Measurements from ENCODE around the gene TMEM208. TPM values are rescaled to one million over a fixed set of nuclear protein-coding genes. Genes with fewer than 3 reads are reported as not detected.

Gene TMEM208
- total and polyA plus RNA-seq, 2 of the 13 experiments (the other 11 are each of a cell fraction or from before 2014, with no cell fraction given) = 58.8 to 72.9 TPM

DNA sequence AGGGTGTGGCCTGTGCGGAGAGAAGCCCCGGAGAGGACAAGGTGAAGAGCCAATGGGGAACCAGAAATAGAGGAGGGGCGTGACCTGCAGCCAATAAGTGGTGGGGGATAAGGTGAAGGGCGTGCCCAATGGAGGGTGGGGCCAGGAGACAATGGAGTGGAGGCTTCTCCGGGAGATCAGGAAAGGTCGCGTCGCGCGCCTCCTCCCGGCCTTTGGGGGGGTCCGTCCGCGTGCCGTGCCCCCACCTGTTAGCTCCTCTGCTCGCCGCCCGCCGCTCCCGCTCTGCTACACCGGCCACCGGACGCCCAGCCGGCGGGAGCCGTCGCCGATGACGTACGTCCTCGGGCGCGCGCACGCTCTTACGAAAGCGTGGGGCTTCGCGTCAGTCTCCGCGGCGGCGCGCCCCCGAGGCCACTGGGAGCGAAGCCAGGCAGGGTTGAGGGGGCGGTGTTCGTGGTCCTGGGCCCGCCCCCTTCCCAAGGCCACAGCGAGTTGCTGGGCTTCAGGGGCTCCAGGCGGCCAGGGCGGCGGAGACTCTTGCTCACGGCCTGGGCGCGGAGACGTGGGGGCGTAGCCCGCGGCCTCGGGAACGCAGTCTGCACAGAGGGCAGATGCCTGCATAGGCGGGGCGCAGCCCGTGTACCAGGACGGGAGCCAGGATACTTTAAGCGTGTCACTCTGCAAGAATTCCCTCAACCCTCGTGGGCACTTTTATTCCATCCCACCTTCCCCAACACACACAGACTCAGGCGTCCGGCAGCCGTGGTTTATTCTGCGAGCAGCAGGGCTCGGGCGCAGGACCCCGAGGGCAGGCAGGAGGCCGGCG lies 43.1 kb upstream of the TMEM208 start, which contains the start of gene MATCAP1 (continued):
- TF ChIP-seq, protein P1, sequence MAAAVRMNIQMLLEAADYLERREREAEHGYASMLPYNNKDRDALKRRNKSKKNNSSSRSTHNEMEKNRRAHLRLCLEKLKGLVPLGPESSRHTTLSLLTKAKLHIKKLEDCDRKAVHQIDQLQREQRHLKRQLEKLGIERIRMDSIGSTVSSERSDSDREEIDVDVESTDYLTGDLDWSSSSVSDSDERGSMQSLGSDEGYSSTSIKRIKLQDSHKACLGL (CRISPR knock-in tag; IDR thresholded peaks at IDR 0.05) = 0 out of 2 replicates have a peak, but pooled peaks have one; percentile 66
- TF ChIP-seq HMG20B (CRISPR knock-in tag; conservative IDR thresholded peaks at IDR 0.05) = no peak
- TF ChIP-seq ZNF589 (CRISPR knock-in tag; conservative IDR thresholded peaks at IDR 0.05) = 0 out of 2 replicates have a peak, but pooled peaks have one; percentile 7
- no peak; the same call in 1 of the 2 replicates for TF ChIP-seq ZIK1 (CRISPR knock-in tag; IDR thresholded peaks at IDR 0.05; ENCODE audit: borderline replicate concordance, low read depth)
- no peak; the same call in 1 of the 2 replicates for TF ChIP-seq ZNF776 (CRISPR knock-in tag; IDR thresholded peaks at IDR 0.05)
- no peak; the same call in 1 of the 2 replicates for TF ChIP-seq CHD4 (IDR thresholded peaks at IDR 0.05; ENCODE audit: borderline replicate concordance, low read length)
- TF ChIP-seq ZNF33B (CRISPR knock-in tag; IDR thresholded peaks at IDR 0.05) = peak; percentile 73; the same call in 1 of the 2 replicates
- TF ChIP-seq ZNF24 (IDR thresholded peaks at IDR 0.05) = no peak
- TF ChIP-seq, protein P2, sequence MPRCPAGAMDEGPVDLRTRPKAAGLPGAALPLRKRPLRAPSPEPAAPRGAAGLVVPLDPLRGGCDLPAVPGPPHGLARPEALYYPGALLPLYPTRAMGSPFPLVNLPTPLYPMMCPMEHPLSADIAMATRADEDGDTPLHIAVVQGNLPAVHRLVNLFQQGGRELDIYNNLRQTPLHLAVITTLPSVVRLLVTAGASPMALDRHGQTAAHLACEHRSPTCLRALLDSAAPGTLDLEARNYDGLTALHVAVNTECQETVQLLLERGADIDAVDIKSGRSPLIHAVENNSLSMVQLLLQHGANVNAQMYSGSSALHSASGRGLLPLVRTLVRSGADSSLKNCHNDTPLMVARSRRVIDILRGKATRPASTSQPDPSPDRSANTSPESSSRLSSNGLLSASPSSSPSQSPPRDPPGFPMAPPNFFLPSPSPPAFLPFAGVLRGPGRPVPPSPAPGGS (CRISPR knock-in tag; IDR thresholded peaks at IDR 0.05) = peak; percentile 85
- peak; percentile 80; the same call in 1 of the 2 replicates for TF ChIP-seq SIN3A (IDR thresholded peaks at IDR 0.05; ENCODE audit: borderline replicate concordance, low read depth, low read length)
- peak; percentile 37; the same call in 1 of the 2 replicates for TF ChIP-seq GTF3A (CRISPR knock-in tag; conservative IDR thresholded peaks at IDR 0.05)
- TF ChIP-seq, protein P3, sequence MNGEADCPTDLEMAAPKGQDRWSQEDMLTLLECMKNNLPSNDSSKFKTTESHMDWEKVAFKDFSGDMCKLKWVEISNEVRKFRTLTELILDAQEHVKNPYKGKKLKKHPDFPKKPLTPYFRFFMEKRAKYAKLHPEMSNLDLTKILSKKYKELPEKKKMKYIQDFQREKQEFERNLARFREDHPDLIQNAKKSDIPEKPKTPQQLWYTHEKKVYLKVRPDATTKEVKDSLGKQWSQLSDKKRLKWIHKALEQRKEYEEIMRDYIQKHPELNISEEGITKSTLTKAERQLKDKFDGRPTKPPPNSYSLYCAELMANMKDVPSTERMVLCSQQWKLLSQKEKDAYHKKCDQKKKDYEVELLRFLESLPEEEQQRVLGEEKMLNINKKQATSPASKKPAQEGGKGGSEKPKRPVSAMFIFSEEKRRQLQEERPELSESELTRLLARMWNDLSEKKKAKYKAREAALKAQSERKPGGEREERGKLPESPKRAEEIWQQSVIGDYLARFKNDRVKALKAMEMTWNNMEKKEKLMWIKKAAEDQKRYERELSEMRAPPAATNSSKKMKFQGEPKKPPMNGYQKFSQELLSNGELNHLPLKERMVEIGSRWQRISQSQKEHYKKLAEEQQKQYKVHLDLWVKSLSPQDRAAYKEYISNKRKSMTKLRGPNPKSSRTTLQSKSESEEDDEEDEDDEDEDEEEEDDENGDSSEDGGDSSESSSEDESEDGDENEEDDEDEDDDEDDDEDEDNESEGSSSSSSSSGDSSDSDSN (CRISPR knock-in tag; IDR thresholded peaks at IDR 0.05) = peak; percentile 85
- TF ChIP-seq ZNF331 (CRISPR knock-in tag; IDR thresholded peaks at IDR 0.05) = peak; percentile 59; the same call in 1 of the 2 replicates
- no peak for TF ChIP-seq ZKSCAN5 (CRISPR knock-in tag; IDR thresholded peaks at IDR 0.05)
- TF ChIP-seq, protein P4, sequence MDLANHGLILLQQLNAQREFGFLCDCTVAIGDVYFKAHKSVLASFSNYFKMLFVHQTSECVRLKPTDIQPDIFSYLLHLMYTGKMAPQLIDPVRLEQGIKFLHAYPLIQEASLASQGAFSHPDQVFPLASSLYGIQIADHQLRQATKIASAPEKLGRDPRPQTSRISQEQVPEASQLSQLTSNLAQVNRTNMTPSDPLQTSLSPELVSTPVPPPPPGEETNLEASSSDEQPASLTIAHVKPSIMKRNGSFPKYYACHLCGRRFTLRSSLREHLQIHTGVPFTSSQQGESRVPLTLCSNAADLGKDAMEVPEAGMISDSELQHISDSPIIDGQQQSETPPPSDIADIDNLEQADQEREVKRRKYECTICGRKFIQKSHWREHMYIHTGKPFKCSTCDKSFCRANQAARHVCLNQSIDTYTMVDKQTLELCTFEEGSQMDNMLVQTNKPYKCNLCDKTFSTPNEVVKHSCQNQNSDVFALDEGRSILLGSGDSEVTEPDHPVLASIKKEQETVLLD (CRISPR knock-in tag; IDR thresholded peaks at IDR 0.05; ENCODE audit: low read depth) = peak; percentile 97
- TF ChIP-seq, protein P5, sequence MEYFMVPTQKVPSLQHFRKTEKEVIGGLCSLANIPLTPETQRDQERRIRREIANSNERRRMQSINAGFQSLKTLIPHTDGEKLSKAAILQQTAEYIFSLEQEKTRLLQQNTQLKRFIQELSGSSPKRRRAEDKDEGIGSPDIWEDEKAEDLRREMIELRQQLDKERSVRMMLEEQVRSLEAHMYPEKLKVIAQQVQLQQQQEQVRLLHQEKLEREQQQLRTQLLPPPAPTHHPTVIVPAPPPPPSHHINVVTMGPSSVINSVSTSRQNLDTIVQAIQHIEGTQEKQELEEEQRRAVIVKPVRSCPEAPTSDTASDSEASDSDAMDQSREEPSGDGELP (IDR thresholded peaks at IDR 0.05; ENCODE audit: borderline replicate concordance, low read depth) = peak; percentile 33; the same call in 1 of the 2 replicates
- TF ChIP-seq, protein P6, sequence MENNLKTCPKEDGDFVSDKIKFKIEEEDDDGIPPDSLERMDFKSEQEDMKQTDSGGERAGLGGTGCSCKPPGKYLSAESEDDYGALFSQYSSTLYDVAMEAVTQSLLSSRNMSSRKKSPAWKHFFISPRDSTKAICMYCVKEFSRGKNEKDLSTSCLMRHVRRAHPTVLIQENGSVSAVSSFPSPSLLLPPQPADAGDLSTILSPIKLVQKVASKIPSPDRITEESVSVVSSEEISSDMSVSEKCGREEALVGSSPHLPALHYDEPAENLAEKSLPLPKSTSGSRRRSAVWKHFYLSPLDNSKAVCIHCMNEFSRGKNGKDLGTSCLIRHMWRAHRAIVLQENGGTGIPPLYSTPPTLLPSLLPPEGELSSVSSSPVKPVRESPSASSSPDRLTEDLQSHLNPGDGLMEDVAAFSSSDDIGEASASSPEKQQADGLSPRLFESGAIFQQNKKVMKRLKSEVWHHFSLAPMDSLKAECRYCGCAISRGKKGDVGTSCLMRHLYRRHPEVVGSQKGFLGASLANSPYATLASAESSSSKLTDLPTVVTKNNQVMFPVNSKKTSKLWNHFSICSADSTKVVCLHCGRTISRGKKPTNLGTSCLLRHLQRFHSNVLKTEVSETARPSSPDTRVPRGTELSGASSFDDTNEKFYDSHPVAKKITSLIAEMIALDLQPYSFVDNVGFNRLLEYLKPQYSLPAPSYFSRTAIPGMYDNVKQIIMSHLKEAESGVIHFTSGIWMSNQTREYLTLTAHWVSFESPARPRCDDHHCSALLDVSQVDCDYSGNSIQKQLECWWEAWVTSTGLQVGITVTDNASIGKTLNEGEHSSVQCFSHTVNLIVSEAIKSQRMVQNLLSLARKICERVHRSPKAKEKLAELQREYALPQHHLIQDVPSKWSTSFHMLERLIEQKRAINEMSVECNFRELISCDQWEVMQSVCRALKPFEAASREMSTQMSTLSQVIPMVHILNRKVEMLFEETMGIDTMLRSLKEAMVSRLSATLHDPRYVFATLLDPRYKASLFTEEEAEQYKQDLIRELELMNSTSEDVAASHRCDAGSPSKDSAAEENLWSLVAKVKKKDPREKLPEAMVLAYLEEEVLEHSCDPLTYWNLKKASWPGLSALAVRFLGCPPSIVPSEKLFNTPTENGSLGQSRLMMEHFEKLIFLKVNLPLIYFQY (CRISPR knock-in tag; IDR thresholded peaks at IDR 0.05; ENCODE audit: borderline replicate concordance) = no peak

All from HepG2 (cell line).